WI38 (cell line): ENCODE results near the gene DEDD.

ENCODE experiments used
- H3K4me3 ChIP-seq: 2 replicates; pipeline ENCODE4 v1.5.1; 2011; ENCODE audit warnings: low read depth, mild to moderate bottlenecking, control low read depth, low read length
- TF ChIP-seq, protein P1 (sequence below): IDR thresholded peaks from 2 replicates; pipeline ENCODE4 v1.5.1; 2012; ENCODE audit warnings: low read depth, mild to moderate bottlenecking, control low read depth, low read length

The DEDD gene

GRCh38 chr1:161098210-161099068, 34.0 kb downstream of the DEDD start, which contains the start of gene KLHDC9:
TSS of gene KLHDC9 (plus strand) at chr1:161098361. CDS start at chr1:161098536, 175 bp downstream.
- no peak within 1 kb of the TSS for H3K4me3 ChIP-seq
- TF ChIP-seq, protein P1, sequence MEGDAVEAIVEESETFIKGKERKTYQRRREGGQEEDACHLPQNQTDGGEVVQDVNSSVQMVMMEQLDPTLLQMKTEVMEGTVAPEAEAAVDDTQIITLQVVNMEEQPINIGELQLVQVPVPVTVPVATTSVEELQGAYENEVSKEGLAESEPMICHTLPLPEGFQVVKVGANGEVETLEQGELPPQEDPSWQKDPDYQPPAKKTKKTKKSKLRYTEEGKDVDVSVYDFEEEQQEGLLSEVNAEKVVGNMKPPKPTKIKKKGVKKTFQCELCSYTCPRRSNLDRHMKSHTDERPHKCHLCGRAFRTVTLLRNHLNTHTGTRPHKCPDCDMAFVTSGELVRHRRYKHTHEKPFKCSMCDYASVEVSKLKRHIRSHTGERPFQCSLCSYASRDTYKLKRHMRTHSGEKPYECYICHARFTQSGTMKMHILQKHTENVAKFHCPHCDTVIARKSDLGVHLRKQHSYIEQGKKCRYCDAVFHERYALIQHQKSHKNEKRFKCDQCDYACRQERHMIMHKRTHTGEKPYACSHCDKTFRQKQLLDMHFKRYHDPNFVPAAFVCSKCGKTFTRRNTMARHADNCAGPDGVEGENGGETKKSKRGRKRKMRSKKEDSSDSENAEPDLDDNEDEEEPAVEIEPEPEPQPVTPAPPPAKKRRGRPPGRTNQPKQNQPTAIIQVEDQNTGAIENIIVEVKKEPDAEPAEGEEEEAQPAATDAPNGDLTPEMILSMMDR = no peak

DNA sequence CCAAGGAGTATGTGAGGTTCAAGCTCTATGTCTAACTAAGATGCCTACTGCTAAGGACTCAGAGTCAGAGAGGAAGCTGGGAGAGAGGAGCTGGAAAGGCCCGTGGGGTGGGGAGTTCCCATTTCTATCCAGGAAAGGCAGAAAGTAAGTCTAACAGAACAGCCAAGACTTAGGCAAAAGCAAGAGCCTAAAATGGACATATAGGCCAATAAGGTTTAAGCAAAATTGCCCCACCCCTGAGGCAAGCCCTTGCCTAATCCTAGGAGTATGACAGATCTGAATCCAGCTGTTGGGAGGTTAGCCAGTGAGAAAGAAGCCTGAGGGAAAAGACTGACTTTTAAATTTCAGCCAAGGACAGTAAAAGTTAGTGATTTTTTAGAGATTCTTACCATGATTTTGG, 35.9 kb downstream of the DEDD start:
- no peak overlapping the region for H3K4me3 ChIP-seq
- TF ChIP-seq, protein P1 = no peak

- TF ChIP-seq, protein P1 = no peak
- no peak overlapping the region for H3K4me3 ChIP-seq
Measured at GRCh38 chr1:161096015-161096414, 36.5 kb downstream of the DEDD start.

- H3K4me3 ChIP-seq = no peak overlapping the region
- TF ChIP-seq, protein P1 = no peak
Measured at GRCh38 chr1:161095230-161095629, 37.2 kb downstream of the DEDD start.

GRCh38 chr1:161094481-161094880, 38.0 kb downstream of the DEDD start:
- no peak overlapping the region for H3K4me3 ChIP-seq
- TF ChIP-seq, protein P1 = no peak

DNA sequence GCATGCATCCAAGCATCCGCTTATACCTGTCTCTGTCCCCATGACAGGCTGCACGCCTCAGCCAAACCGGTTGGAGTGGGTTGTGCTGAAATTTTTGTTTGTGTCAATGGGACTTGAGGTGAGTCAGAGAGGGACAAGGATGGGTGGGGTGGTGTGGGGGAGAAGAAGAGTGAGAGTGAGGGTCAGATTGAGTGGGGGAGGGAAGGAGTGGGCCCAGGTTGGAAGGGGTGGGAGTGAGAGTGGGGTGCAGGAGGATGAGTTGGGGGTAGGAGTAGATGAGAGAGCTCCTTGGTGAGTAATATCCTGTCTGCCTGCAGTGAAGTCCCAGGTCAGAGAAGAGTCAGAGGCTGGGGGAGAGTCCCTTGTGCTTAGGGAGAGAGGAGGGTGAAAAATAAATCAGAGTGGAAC, 39.8 kb downstream of the DEDD start:
- no peak overlapping the region for H3K4me3 ChIP-seq
- TF ChIP-seq, protein P1 = no peak

- no peak overlapping the region for H3K4me3 ChIP-seq
- TF ChIP-seq, protein P1 = no peak
Measured at GRCh38 chr1:161091796-161092507, 40.5 kb downstream of the DEDD start.
